Measurements from ENCODE around the gene PPARA. TPM values are rescaled to one million over a fixed set of nuclear protein-coding genes. Genes with fewer than 3 reads are reported as not detected.

PPARA gene
- total and polyA plus RNA-seq, 2 donors (not counting 3 experiments of a cell fraction or from before 2014, with no cell fraction given), result 3.1 to 10.7 TPM

DNA sequence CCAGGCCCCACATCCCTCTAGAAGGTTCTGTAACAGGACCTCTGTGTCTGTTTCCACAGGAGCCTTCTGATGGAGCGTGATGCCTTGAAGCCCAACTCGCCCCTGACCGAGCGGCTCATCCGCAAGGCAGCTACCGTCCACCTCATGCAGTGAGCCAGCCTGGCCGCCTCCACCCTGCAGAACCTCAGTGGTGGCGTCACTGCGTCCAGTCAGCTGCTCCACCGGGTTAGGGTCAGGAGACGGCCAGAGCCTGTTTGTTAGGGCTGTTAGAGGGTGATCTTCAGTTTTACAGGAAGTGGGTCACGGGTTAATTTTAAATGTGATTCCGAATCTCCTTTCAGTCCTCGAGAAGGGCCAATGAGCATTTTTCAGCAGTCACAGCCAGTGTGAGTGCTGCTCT, 142.4 kb downstream of the PPARA start:
- no peaks in the 10 kb centered on the region for H3K9me1 ChIP-seq (replicated peaks; ENCODE audit: control insufficient read depth, extremely low read depth, insufficient read depth, low read length)
- no peaks in the 10 kb centered on the region for H3K9me3 ChIP-seq (replicated peaks; ENCODE audit: control insufficient read depth, insufficient read depth, low read length)
- ChIA-PET POLR2A (no interaction called here), CTCF (no interaction called here)
- DNase-seq (ENCODE audit: low read depth, low spot score) (no peak), FAIRE-seq (no peak)
- dilution Hi-C loops (cut with MboI; ENCODE audit: extremely low pct_ligation_motif_present, low sequenced_read_pairs), result no loop called here
- H4K20me1 ChIP-seq (replicated peaks; ENCODE audit: control insufficient read depth, extremely low read depth, insufficient read depth, low read length), result no peaks in the 10 kb centered on the region
- H3K4me2 ChIP-seq (ENCODE audit: insufficient read depth, low read length), result no peak overlapping the region
- no peak overlapping the region for H3K4me3 ChIP-seq (replicated peaks in 1 of 3; ENCODE audit: insufficient read depth in 1 of 3, low read depth in 1 of 3, low read length in 3 of 3)
- peaks cover 0 to 8% of the 10 kb centered on the region in 2 experiments for H3K36me3 ChIP-seq (ENCODE audit: control insufficient read depth in 2 of 2, extremely low read depth in 1 of 2, insufficient read depth in 2 of 2, low read length in 2 of 2)
- H3K4me1 ChIP-seq (ENCODE audit: control insufficient read depth, extremely low read depth, insufficient read depth, low read length), result peaks cover 17% of the 10 kb centered on the region
- TF ChIP-seq EZH2 (IDR thresholded peaks at IDR 0.05; ENCODE audit: borderline replicate concordance, low read depth, low read length, severe bottlenecking) (no peak), FOS (IDR thresholded peaks at IDR 0.05; ENCODE audit: borderline replicate concordance, insufficient read depth, low read length) (no peak), GATA2 (IDR thresholded peaks at IDR 0.05; ENCODE audit: insufficient read depth, insufficient read length, low read depth, low read length) (no peak), JUN (IDR thresholded peaks at IDR 0.05; ENCODE audit: borderline replicate concordance, insufficient read depth, insufficient read length, low read depth) (no peak), MYC (IDR thresholded peaks at IDR 0.05; ENCODE audit: low read depth, low read length) (no peak), POLR2A (IDR thresholded peaks at IDR 0.05; ENCODE audit: low read depth, low read length) (no peak), POLR2AphosphoS5 (IDR thresholded peaks at IDR 0.05; ENCODE audit: insufficient read depth, low read depth, low read length) (no peak)
- TF ChIP-seq, protein P1, sequence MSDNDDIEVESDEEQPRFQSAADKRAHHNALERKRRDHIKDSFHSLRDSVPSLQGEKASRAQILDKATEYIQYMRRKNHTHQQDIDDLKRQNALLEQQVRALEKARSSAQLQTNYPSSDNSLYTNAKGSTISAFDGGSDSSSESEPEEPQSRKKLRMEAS (IDR thresholded peaks at IDR 0.05; ENCODE audit: insufficient read depth, insufficient read length), result no peak
- TF ChIP-seq, protein P2, sequence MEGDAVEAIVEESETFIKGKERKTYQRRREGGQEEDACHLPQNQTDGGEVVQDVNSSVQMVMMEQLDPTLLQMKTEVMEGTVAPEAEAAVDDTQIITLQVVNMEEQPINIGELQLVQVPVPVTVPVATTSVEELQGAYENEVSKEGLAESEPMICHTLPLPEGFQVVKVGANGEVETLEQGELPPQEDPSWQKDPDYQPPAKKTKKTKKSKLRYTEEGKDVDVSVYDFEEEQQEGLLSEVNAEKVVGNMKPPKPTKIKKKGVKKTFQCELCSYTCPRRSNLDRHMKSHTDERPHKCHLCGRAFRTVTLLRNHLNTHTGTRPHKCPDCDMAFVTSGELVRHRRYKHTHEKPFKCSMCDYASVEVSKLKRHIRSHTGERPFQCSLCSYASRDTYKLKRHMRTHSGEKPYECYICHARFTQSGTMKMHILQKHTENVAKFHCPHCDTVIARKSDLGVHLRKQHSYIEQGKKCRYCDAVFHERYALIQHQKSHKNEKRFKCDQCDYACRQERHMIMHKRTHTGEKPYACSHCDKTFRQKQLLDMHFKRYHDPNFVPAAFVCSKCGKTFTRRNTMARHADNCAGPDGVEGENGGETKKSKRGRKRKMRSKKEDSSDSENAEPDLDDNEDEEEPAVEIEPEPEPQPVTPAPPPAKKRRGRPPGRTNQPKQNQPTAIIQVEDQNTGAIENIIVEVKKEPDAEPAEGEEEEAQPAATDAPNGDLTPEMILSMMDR (IDR thresholded peaks at IDR 0.05; ENCODE audit: extremely low read depth in 1 of 2, insufficient read depth in 1 of 2, low read depth in 1 of 2, low read length in 2 of 2), result no peak
- H3K27me3 ChIP-seq (ENCODE audit: control insufficient read depth in 2 of 2, insufficient read depth in 2 of 2, low read length in 2 of 2), result no peaks in the 10 kb centered on the region
- H2AFZ ChIP-seq (ENCODE audit: low read depth, low read length), result no peak overlapping the region
- intact Hi-C loops (cut with micrococcal nuclease), result no loop called here
- peaks cover 8% of the 10 kb centered on the region for H3K79me2 ChIP-seq (ENCODE audit: control insufficient read depth, insufficient read depth, low read length)
- no peak overlapping the region for H3K27ac ChIP-seq (ENCODE audit: insufficient read depth, low read depth, low read length)
- H3K9ac ChIP-seq (replicated peaks; ENCODE audit: extremely low read depth, insufficient read depth, low read length), result no peak overlapping the region
- BruUV-seq (replicated peaks), result no TSS peak

MicroRNAs within 50 kb of the gene (microRNA counts, 767-probe panel; counts per million panel counts)
- microRNA hsa-let-7b-5p, result 22,576 counts per million, percentile 100 among the panel's probes with 10 or more counts

Other genes with a start within 250 kb of the PPARA start
- gene WNT7B, start 173.4 kb upstream of the PPARA start, total RNA-seq, result not detected in 2 replicates
- gene WNT7B, start 173.4 kb upstream of the PPARA start, polyA plus RNA-seq, result not detected in 2 replicates
- gene CDPF1, start 99.8 kb downstream of the PPARA start, total RNA-seq, result 8.5 and 9.7 TPM in 2 replicates
- gene CDPF1, start 99.8 kb downstream of the PPARA start, polyA plus RNA-seq, result 8.9 and 9.9 TPM in 2 replicates
- gene PKDREJ, start 112.8 kb downstream of the PPARA start, total RNA-seq, result not detected in 2 replicates
- gene PKDREJ, start 112.8 kb downstream of the PPARA start, polyA plus RNA-seq, result not detected in 2 replicates
- gene TTC38, start 117.5 kb downstream of the PPARA start, total RNA-seq, result 33.1 and 39.7 TPM in 2 replicates
- gene TTC38, start 117.5 kb downstream of the PPARA start, polyA plus RNA-seq, result 31.6 and 33.5 TPM in 2 replicates
- gene GTSE1, start 146.3 kb downstream of the PPARA start, total RNA-seq, result 57.0 and 57.2 TPM in 2 replicates
- 22.5 and 25.9 TPM in 2 replicates for gene GTSE1, start 146.3 kb downstream of the PPARA start, polyA plus RNA-seq
- 60.4 and 65.7 TPM in 2 replicates for gene TRMU, start 185.2 kb downstream of the PPARA start, total RNA-seq
- 39.0 and 42.4 TPM in 2 replicates for gene TRMU, start 185.2 kb downstream of the PPARA start, polyA plus RNA-seq